Measurements from ENCODE around the gene HAS3. TPM values are rescaled to one million over a fixed set of nuclear protein-coding genes. Genes with fewer than 3 reads are reported as not detected.
"Not testable (repeated sequence)": the region's sequence is repeated elsewhere in the genome, so short reads cannot be mapped to it uniquely, and the experiment has no call there.

The HAS3 gene
- polyA plus RNA-seq, 1 of the 3 experiments (the other 2 are of a cell fraction): 38.7 TPM

- no peak overlapping the region for H2AFZ ChIP-seq (ENCODE audit: low read depth)
- no peaks in the 10 kb centered on the region for H3K27me3 ChIP-seq (ENCODE audit: insufficient read depth)
- H3K9me3 ChIP-seq: no peaks in the 10 kb centered on the region
- WGBS (ENCODE audit: low lambda C conversion rate): 93% methylated on average over 18 of the region's 19 CpGs
- H3K27ac ChIP-seq (ENCODE audit: low read depth in 2 of 2, low read length in 1 of 2): no peak overlapping the region
- no peak for DNase-seq
- H4K20me1 ChIP-seq (ENCODE audit: insufficient read depth): peaks cover 43% of the 10 kb centered on the region
- TF ChIP-seq SIN3A (IDR thresholded peaks at IDR 0.05; ENCODE audit: borderline replicate concordance, low read depth, low read length) (no peak), REST (IDR thresholded peaks at IDR 0.05; ENCODE audit: low read depth, low read length) (no peak), POLR2AphosphoS5 (IDR thresholded peaks at IDR 0.05; ENCODE audit: low read depth, low read length) (0 out of 2 replicates have a peak, but pooled peaks have one; percentile 8)
- no peak overlapping the region for H3K4me3 ChIP-seq (ENCODE audit: low read depth in 2 of 2, low read length in 1 of 2)
- H3K4me2 ChIP-seq: no peak overlapping the region
- no peaks in the 10 kb centered on the region for H3K4me1 ChIP-seq (ENCODE audit: control insufficient read depth in 1 of 2, insufficient read depth in 2 of 2, low read depth in 1 of 2, low read length in 1 of 2)
- H3K79me2 ChIP-seq (ENCODE audit: insufficient read depth): peaks cover 48% of the 10 kb centered on the region
- H3K9me2 ChIP-seq: no peaks in the 10 kb centered on the region
- CTCF ChIA-PET: interaction anchor here (0.7 to 7.3 kb wide), 5 partner anchors 8 to 591 kb away, joined by 3 to 91 read pairs (median 10); partner anchors contain the start of gene HAS3
- H3K9ac ChIP-seq: no peak overlapping the region
- POLR2A ChIA-PET: no interaction called here
- peaks cover 13% of the 10 kb centered on the region for H3F3A ChIP-seq (replicated peaks; ENCODE audit: insufficient read depth)
- H3K36me3 ChIP-seq (replicated peaks in 1 of 2; ENCODE audit: control insufficient read depth in 1 of 2, insufficient read depth in 2 of 2, low read length in 1 of 2): peaks cover 56 to 58% of the 10 kb centered on the region in 2 experiments
Measured at GRCh38 chr16:69120096-69120664, 14.7 kb downstream of the HAS3 start.

GRCh38 chr16:69123910-69124309 lies 18.5 kb downstream of the HAS3 start:
- Histone ChIP-seq H4K20me1 (ENCODE audit: insufficient read depth) (peaks cover 65% of the 10 kb centered on the region), H3K27ac (ENCODE audit: low read depth in 2 of 2, low read length in 1 of 2) (no peak overlapping the region), H3K4me1 (ENCODE audit: control insufficient read depth in 1 of 2, insufficient read depth in 2 of 2, low read depth in 1 of 2, low read length in 1 of 2) (no peaks in the 10 kb centered on the region), H3K9me3 (no peaks in the 10 kb centered on the region), H2AFZ (ENCODE audit: low read depth) (no peak overlapping the region), H3K79me2 (ENCODE audit: insufficient read depth) (peaks cover 85% of the 10 kb centered on the region), H3K36me3 (replicated peaks in 1 of 2; ENCODE audit: control insufficient read depth in 1 of 2, insufficient read depth in 2 of 2, low read length in 1 of 2) (peaks cover 34 to 72% of the 10 kb centered on the region in 2 experiments), H3K9me2 (no peaks in the 10 kb centered on the region), H3K27me3 (ENCODE audit: insufficient read depth) (no peaks in the 10 kb centered on the region), H3F3A (replicated peaks; ENCODE audit: insufficient read depth) (peaks cover 21% of the 10 kb centered on the region), H3K9ac (no peak overlapping the region), H3K4me2 (no peak overlapping the region), H3K4me3 (ENCODE audit: low read depth in 2 of 2, low read length in 1 of 2) (no peak overlapping the region)
- CTCF ChIA-PET: interaction anchor here (0.6 to 7.3 kb wide), 43 partner anchors 7 to 603 kb away, joined by 3 to 91 read pairs (median 4); partner anchors contain the start of genes CHTF8, HAS3 and UTP4
- DNase-seq: peak; percentile 65
- POLR2A ChIA-PET: interaction anchor here (0.8 to 0.9 kb wide), 2 partner anchors 280 to 534 kb away, joined by 3 to 4 read pairs; no protein-coding TSS in a partner anchor
- TF ChIP-seq TAF1 (IDR thresholded peaks at IDR 0.05; ENCODE audit: borderline replicate concordance, low read depth, low read length) (no peak), MEF2A (IDR thresholded peaks at IDR 0.05; ENCODE audit: borderline replicate concordance, low read depth) (no peak), CHD2 (IDR thresholded peaks at IDR 0.05; ENCODE audit: low read length, partially characterized antibody) (no peak), SMC3 (IDR thresholded peaks at IDR 0.05; ENCODE audit: low read depth, low read length) (peak; percentile 79), TCF12 (IDR thresholded peaks at IDR 0.05) (no peak), EZH2phosphoT487 (IDR thresholded peaks at IDR 0.05; ENCODE audit: borderline replicate concordance, low read depth) (no peak), RAD21 (IDR thresholded peaks at IDR 0.05; ENCODE audit: low read length) (peak; percentile 89), POLR2AphosphoS5 (IDR thresholded peaks at IDR 0.05; ENCODE audit: low read depth, low read length) (no peak), IRF3 (IDR thresholded peaks at IDR 0.05; ENCODE audit: low read depth, low read length) (no peak), FOSL2 (IDR thresholded peaks at IDR 0.05; ENCODE audit: borderline replicate concordance, low read depth) (no peak), RCOR1 (IDR thresholded peaks at IDR 0.05; ENCODE audit: low read length) (no peak; the same call in 1 of the 2 replicates), CTCF (IDR thresholded peaks at IDR 0.05) (peak; percentile 82)
- WGBS (ENCODE audit: low lambda C conversion rate): 67% methylated on average over 3 of the region's 3 CpGs

GRCh38 chr16:69124406-69124805 lies 19.0 kb downstream of the HAS3 start:
- not testable (repeated sequence) for H3K27me3 ChIP-seq (ENCODE audit: insufficient read depth); H3K9me2 ChIP-seq; DNase-seq; H3K4me2 ChIP-seq; H3K27ac ChIP-seq (ENCODE audit: low read depth in 2 of 2, low read length in 1 of 2); H3K4me1 ChIP-seq (ENCODE audit: control insufficient read depth in 1 of 2, insufficient read depth in 2 of 2, low read depth in 1 of 2, low read length in 1 of 2); H3K9ac ChIP-seq; H2AFZ ChIP-seq (ENCODE audit: low read depth); H3K4me3 ChIP-seq (ENCODE audit: low read depth in 2 of 2, low read length in 1 of 2); H3K9me3 ChIP-seq
- 72% methylated on average over 5 of the region's 8 CpGs for WGBS (ENCODE audit: low lambda C conversion rate)
- Histone ChIP-seq H3K36me3 (replicated peaks in 1 of 2; ENCODE audit: control insufficient read depth in 1 of 2, insufficient read depth in 2 of 2, low read length in 1 of 2) (peaks cover 29 to 74% of the 10 kb centered on the region in 2 experiments), H4K20me1 (ENCODE audit: insufficient read depth) (peaks cover 64% of the 10 kb centered on the region), H3F3A (replicated peaks; ENCODE audit: insufficient read depth) (peaks cover 21% of the 10 kb centered on the region), H3K79me2 (ENCODE audit: insufficient read depth) (peaks cover 90% of the 10 kb centered on the region)
- POLR2A ChIA-PET: interaction anchor here (0.8 to 0.9 kb wide), 2 partner anchors 281 to 534 kb away, joined by 3 to 4 read pairs; no protein-coding TSS in a partner anchor
- CTCF ChIA-PET: interaction anchor here (0.6 to 7.3 kb wide), 38 partner anchors 8 to 604 kb away, joined by 3 to 91 read pairs (median 4); partner anchors contain the start of genes CHTF8, HAS3 and UTP4
